HG03521 (cell line): ENCODE results near the gene SLC1A6.
"Not testable (repeated sequence)": the region's sequence is repeated elsewhere in the genome, so short reads cannot be mapped to it uniquely, and the experiment has no call there.

Experiments
- ATAC-seq: cut with Tn5 transposase; IDR thresholded peaks from one replicate; pipeline ENCODE4 v1.9.1; 2021; ENCODE audit warnings: mild to moderate bottlenecking, moderate library complexity; ENCODE audit not compliant: unreplicated experiment

Gene SLC1A6

GRCh38 chr19:14959263-14959662 is 20.4 kb downstream of the SLC1A6 start:
- no peak for ATAC-seq

- no peak for ATAC-seq
These were observed 22.2 kb downstream of the SLC1A6 start for GRCh38 chr19:14957464-14957863.

GRCh38 chr19:14954071-14954655 is 25.5 kb downstream of the SLC1A6 start:
- ATAC-seq, result no peak

DNA sequence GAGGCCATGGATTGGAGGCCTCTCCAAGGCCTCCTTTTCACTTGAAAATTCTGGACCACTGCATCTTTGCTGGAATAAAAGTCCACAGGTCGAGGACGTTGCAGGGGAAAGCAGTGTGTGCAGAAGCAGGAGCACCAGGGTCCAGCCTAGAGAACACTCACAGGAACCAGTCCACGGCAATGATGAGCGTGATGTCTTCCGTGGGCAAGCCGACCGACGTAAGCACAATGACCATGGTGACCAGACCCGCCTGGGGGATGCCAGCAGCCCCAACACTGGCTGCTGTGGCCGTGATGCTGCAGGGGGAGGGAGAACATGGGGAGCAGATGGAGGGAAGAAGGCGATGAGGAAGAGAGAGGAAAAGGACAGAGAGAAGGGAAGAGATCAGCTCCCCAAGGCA is 26.9 kb downstream of the SLC1A6 start:
- no peak for ATAC-seq

DNA sequence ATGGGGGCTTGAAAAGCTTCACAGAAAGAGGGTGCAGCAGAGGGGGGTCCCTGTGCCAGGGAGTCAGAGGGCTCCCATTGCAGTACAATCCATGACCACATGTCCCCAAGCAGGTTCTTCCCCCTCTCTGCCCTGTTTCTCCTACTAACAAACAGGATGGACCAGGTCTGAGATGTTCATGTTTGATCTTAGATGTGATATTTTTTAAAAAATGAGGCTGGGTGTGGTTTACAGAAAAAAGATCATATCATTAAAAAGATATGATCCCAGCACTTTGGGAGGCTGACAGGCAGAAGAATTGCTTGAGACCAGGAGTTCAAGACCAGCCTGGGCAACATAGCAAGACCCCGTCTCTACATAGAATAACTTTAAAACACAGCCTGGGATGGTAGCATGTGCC is 29.2 kb downstream of the SLC1A6 start:
- ATAC-seq, result no peak

DNA sequence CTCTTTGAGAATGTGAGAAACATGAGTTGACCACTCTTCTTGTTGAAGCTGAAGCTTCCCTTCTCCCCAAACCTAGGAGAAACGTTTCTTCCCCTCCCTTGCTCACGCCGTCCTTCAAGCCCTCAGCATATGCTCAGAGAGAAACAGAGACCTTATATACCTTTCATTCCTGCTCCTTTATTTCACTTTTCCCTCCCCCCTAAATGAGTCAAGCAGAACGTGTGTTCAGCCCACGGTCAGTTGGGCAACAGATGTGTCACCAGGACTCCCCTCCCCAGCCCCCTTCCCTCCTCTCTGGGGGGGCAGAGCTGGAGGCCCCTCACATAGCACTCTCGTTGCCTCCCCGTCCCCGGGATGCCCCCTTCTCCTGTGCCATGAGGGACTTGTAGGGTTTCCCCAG is 29.8 kb downstream of the SLC1A6 start:
- ATAC-seq, result no peak

DNA sequence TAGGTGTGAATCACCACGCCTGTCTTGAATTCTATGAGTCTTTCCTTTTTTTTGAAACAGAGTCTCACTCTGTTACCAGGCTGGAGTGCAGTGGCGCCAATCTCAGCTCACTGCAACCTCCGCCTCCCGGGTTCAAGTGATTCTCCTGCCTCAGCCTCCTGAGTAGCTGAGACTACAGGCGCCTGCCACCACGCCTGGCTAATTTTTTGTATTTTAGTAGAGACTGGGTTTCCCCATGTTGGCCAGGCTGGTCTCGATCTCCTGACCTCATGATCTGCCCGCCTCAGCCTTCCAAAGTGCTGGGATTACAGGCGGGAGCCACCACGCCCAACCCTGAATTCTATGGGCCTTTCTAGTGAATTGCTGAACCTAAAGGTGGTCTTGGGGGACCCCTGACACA is 30.3 kb downstream of the SLC1A6 start:
- not testable (repeated sequence) for ATAC-seq

DNA sequence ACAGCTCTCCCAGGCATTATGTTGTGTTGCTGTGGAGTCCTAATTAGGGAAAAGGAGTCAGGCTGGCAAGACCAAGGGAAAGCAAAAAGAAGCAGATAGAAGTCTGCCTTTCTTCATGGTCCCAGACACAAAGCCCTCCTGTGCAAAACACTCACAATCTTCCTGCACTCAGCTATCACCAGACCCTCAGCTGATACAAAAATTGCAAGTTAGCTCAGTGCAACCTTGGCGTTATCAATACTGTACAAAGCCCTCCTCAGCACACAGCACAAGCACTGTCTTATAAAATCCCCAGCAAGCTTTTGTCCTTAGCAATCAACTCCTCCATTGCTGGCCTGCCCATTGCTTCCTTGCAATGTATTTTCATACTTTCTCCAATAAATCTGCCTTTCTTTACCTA is 35.2 kb downstream of the SLC1A6 start:
- ATAC-seq, result no peak

DNA sequence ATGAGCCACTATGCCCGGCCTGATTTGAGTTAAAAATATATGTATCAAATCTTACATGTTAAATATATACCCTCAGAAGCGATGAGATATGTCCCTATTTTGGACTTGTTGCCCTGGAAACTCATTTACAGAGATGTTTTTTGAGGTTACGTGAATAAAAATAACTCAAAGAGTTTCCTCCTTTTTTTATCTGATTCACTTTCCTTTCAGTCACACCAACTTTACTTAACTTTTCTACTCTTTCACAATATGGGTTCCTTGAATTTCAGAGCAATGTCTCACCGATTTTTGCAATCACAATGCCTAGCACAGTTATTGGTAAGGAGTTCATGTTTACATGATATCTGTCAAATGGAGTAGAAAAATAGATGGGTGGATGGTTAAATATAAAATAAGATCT is 36.1 kb downstream of the SLC1A6 start:
- no peak for ATAC-seq

GRCh38 chr19:14941189-14941588 is 38.5 kb downstream of the SLC1A6 start, which contains the start of gene OR7C2:
Gene OR7C2, plus strand, starts transcription at chr19:14941489. Its CDS starts 0 bp downstream, at chr19:14941489.
- no peak for ATAC-seq

GRCh38 chr19:14940266-14940665 is 39.4 kb downstream of the SLC1A6 start:
- no peak for ATAC-seq

DNA sequence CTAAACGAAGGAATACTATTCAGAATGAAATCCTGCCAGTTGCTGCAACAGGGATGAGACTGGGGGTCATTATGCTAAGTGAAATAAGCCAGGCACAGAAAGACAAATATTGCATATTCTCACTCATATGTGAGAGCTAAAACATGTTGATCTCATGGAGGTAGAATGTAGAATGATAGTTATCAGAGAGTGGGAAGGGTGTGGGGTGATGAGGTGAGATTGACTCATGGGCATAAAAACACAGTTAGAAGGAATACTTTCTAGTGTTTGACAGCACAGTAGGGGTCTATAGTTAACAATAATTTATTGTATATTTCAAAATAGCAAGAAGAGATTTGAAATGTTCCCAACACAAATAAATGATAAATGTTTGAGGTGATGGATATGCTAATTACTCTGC is 46.2 kb downstream of the SLC1A6 start:
- ATAC-seq, result no peak

GRCh38 chr19:14916848-14917247 is 62.8 kb downstream of the SLC1A6 start:
- no peak for ATAC-seq

- ATAC-seq, result no peak
These were observed 64.5 kb downstream of the SLC1A6 start for GRCh38 chr19:14915116-14915515.

GRCh38 chr19:14906711-14907110 is 73.0 kb downstream of the SLC1A6 start:
- no peak for ATAC-seq

DNA sequence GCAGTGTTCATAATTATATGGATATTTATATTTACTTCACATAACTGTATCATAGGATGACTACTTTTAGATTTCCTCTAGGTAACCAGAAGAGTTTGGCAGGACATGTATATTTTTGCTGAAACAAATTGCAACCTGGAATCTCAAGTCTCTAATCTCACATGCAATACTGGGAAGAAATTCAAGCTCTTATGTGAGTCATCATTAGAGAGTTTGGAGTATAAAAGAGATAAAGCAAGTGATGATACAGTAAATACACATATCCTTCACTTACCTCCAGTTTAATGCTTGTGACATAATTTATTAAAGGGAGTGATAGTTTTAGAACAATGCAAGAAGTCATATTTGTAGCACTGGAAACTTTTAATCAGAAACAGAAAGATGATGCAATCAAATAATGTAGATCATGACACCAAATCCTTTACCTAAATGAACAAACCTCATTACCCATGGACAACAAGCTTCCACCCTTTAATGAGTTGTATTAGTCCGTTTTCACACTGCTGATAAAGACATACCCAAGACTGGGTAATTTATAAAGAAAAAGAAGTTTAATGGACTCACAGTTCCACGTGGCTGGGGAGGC is 77.9 kb downstream of the SLC1A6 start:
- ATAC-seq, result no peak
